Activated CD4-positive, alpha-beta T cell treated with anti-CD3 and anti-CD28 coated beads for 1 hour (primary cell): ENCODE data around the gene C1orf21.

Experiments used
- DNase-seq: peaks from one replicate; pipeline ENCODE4 v3.0.0-alpha.2; 2020

The C1orf21 gene

GRCh38 chr1:184455786-184456185, 69.0 kb downstream of the C1orf21 start:
- no peak for DNase-seq

- no peak for DNase-seq
Measured at GRCh38 chr1:184456189-184456588, 69.4 kb downstream of the C1orf21 start.

GRCh38 chr1:184457500-184457899, 70.7 kb downstream of the C1orf21 start:
- no peak for DNase-seq

GRCh38 chr1:184461321-184461720, 74.5 kb downstream of the C1orf21 start:
- no peak for DNase-seq

DNA sequence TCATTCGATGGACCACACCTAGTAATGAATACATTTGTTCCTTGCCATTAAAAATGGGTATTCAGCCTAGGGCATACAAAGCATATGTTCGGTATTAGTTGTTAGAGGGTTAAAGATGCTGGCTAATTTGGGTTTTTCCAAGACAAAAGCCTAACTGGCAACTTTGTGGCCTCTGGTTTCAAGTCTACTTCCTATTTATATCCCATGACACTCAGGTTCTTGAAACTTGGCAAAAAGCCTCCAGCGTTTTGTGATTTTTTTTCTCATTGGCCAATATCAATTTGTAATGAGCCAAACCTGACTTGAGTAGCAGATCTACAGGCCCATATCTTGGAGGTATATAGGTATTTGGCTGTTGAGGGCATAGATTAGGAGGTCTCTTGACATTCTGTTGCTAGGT, 75.3 kb downstream of the C1orf21 start:
- DNase-seq = no peak

DNA sequence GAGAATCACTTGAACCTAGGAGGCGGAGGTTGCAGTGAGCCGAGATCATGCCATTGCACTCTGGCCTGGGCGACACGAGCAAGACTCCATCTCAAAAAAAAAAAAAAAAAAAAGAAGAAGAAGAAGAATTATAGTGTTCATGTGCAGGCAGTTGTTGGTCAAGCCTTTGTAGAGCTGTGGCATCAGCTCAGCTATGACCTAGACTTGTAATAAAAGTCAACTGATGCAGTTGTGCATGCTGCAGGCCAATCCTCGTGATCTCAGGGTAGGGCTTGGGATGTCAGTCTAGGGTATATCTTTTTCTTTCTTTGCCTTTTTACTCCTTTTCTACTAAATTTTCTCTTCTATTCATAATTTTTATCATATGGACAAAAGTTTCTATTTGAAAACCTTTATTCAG, 76.2 kb downstream of the C1orf21 start:
- no peak for DNase-seq

GRCh38 chr1:184463680-184464079, 76.9 kb downstream of the C1orf21 start:
- no peak for DNase-seq

GRCh38 chr1:184464757-184465156, 77.9 kb downstream of the C1orf21 start:
- no peak for DNase-seq

- DNase-seq = no peak
Measured at GRCh38 chr1:184465489-184466146, 78.8 kb downstream of the C1orf21 start.

DNA sequence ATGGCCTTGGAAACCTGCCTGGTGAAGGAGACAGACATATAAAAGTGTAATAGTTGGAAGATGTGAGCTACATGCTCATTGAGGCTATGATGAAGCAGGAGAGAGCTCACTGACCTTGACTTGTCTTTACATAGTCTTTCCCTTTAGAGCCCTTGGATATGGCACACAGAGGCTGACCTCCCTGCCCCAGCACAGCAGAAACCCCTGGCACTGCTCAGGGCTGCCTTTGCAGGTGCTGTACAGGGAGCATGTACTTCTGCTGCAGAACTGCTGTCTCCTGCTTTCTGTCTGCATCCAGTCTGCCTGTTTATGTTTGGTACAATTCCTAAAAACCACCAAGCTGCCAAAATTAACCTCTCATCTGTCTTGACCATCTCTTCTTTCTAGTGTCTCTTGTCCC, 80.5 kb downstream of the C1orf21 start:
- DNase-seq = no peak

GRCh38 chr1:184469396-184469795, 82.6 kb downstream of the C1orf21 start:
- DNase-seq = no peak

DNA sequence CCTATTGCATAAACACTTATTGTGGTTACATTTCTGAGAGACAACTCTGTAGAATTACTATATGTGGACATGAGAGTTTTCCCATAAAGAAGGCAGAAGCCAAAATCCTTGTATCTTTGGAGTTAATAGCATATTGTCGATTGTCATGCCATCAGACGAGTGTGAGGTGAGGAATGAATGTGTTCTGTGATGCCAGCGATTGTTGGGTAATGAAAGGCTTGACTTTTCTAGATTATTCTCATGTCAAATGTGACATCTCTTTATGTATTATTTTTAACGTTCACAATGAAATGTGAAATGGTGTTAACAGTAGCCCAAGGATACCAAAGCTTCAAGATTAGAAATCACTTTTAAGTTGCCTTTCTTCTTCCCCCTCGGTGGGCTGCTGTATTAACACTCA, 84.9 kb downstream of the C1orf21 start:
- DNase-seq = no peak

GRCh38 chr1:184472136-184472535, 85.3 kb downstream of the C1orf21 start:
- DNase-seq = no peak

DNA sequence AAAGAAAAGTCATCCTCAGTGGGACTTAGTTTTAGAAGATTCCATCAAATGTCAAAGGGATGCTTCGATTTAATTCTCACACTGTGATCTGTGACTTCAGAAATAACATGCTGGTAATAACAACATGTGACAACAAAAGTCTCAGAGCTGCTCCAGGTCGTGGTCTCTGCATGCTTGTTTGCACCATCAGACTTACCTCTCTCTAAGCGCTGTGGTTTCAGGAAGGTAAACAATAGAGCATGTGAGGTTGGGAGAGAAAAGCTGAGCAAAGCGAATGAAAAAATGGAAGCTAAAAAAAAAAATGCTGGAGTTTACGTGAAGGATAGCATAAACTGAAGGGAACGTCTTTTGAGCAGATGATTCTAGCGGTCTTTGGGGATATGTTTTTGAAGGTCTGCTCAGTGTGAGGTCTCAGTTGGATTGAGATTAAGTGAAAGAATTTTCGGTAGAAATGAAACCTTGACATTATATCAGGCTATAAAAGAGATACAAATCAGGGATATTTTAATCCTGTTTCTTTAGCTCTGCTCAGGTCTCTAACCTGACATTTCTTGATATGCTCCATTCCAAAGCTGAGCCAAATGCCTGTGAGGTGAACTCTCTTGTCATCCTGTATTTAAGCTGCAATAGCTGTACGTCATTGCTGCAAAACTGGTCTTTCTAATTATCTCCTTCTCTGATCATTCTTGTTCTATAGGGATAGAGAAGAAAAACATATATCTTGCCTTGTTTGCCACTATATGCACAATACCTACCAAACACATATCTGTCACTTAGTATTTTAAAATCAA, 86.5 kb downstream of the C1orf21 start:
- no peak for DNase-seq

GRCh38 chr1:184476187-184476586, 89.4 kb downstream of the C1orf21 start:
- DNase-seq = no peak

DNA sequence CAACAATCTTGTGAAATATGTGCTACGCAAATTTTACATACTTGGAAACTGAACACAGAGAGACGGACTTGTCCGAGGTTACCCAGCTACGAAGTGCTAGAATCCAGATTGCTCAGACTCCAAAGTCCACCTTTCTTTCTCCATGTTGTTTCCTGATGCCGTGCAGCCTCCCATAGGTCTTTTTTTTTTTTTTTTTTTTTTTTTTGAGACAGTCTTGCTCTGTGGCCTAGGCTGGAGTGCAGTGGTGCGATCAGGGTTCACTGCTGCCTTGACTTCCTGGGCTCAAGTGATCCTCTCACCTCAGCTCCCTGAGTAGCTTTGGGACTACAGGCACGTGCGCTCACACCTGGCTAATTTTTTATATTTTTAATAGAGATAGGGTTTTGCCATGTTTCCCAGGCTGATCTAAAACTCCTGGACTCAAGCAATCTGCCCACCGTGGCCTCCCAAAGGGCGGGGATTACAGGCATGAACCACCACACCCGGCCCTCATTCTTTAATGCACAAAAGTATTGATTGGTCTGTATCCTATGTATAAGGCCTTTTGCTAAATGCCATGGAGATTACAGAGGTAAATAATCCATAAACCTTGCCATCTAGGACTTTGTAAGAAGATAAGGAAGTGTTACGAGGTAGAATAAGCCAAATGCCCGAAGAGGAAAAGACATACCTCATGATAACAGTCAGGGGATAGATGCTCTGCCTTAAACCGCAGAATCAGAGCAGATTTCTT, 92.8 kb downstream of the C1orf21 start:
- no peak for DNase-seq

- DNase-seq = no peak
Measured at GRCh38 chr1:184480736-184481135, 93.9 kb downstream of the C1orf21 start.

DNA sequence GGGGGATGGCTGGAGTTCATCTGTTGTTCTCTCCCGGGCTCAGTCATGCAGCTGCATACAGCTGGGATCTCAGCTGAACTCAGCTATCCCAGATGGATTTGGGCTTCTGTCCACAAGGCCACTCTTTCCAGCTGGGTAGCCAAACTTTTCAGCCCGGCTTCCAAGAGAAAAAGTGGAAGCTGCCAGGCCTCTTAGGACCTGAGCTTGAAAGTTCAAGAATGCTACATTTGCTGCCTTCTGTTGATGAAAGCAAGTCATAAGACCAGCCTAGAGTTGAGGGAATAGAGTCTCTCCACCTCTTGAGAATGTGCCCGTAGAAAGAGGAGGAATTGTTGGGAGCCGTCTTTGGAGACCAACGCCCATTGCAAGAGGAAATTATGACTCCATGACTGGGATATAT, 95.3 kb downstream of the C1orf21 start:
- DNase-seq = no peak

GRCh38 chr1:184483101-184483683, 96.4 kb downstream of the C1orf21 start:
- DNase-seq = no peak

DNA sequence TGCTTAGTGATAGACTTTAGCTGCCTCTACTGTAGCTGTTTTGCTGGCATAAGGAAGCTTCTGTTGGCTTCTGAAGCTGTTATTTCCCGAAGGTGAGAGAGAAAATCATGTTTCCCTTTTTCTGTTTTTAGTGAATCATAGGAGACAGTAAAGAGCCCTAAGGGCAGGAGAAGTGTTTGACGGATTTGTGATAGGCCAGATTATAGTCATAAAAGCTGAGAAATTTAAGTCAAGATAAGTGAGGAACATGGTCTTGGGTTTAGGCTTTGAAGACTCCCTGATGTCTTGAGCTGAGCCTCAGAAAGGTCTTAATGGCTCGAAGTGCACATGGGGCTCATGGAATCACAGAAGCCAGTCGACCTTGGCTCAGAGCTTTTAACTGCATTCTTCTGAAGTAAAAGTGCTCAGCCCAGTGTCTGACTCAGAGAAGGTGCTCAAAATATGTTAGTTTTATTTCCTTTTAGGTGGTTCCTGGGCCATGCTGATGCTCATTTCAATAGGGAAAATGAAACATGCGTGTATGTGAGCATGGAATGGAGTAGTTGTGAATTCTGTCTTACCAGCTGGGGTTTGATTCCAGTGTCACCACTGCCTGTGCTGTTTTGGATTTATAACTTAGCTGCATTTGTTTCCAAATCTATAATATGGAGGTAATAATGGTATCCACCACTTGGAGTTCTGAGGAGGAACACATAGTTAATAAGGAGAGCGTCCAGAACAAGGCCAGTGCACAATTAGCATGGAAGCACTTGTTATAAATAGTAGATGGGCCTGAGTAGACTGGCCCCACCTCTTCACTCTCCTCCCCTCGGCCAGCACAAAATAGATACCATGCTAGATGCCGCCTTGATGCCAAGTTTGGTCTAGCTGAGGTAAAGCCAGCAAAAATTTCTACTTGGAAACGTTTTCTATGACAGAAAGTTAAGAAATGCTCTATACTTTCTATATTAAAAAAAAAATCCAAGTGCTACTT, 99.2 kb downstream of the C1orf21 start:
- no peak for DNase-seq

DNA sequence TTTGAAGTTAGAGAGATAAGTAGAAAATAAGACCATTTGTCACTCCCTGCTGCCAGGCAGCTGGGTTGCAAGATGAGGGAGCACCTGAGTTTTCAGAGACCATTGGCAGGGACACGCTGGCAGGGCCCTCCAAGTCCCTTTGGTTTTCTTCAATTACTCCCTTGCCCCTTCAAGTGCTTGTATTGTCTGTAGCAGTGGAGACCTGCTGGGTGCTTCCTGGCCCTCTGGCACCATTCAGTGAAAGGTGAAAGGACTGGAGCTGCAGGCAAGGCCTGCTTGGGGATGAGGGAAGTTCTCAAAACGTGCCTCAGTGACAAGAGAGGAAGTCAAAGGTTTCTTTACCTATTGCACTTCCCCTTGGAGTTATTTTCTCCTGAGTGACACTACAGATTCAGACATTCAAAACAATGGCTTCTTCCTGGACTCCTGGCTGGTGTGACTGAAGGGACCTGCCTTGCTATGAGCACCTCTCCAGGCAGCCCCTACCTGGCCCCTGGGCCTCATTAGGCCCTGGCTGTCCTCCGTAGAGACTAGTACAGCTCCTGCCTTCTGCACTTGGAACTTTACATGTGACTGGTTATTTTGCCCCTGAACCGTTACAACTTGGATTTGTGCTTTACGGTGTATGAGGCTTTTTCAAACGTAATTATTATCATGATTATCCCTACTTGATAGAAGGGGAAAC, 100.1 kb downstream of the C1orf21 start:
- DNase-seq = no peak
